Activated T-helper 2 cell treated with anti-CD3 and anti-CD28 coated beads, Interferon-gamma antibody, Interleukin-2, Interleukin-4, amounts not matched to agents 10 μg/mL and 5 μg/mL and 100 μg/mL, durations not matched to agents 14 hours and 24 hours and 36 hours (primary cell): Measurements from ENCODE around the gene KLHL11. TPM values are rescaled to one million over a fixed set of nuclear protein-coding genes. Genes with fewer than 3 reads are reported as not detected.

ENCODE experiments used
- DNase-seq: peaks from one replicate; pipeline ENCODE4 v3.0.0; 2021; ENCODE audit warnings: low spot score
- H3K27ac Mint-ChIP-seq: one replicate; pipeline ENCODE4 v1.8.0; 2021; ENCODE audit warnings: mixed read lengths
- H3K27me3 Mint-ChIP-seq: one replicate; pipeline ENCODE4 v1.8.0; 2021; ENCODE audit warnings: low read depth, mixed read lengths
- H3K36me3 Mint-ChIP-seq: one replicate; pipeline ENCODE4 v1.8.0; 2021; ENCODE audit warnings: low read depth, mixed read lengths
- H3K4me1 Mint-ChIP-seq: one replicate; pipeline ENCODE4 v1.8.0; 2021; ENCODE audit warnings: low read depth, mixed read lengths
- H3K4me3 Mint-ChIP-seq: one replicate; pipeline ENCODE4 v1.8.0; 2021; ENCODE audit warnings: low read depth, mild to moderate bottlenecking, moderate library complexity, mixed read lengths
- H3K9me3 Mint-ChIP-seq: one replicate; pipeline ENCODE4 v1.8.0; 2021; ENCODE audit warnings: mixed read lengths
- intact Hi-C: fragments of 100-400 bp; cut with micrococcal nuclease; formaldehyde crosslinking; loops from one replicate; pipeline ENCODE4 v1.15.1; 2023
- total RNA-seq: library from RNA; stranded (reverse); gene quantifications from 2 replicates; pipeline ENCODE4 v1.2.3, GENCODE V29; 2022

The KLHL11 gene
- total RNA-seq, 1 donor from 2014 or later: 44.3 TPM

DNA sequence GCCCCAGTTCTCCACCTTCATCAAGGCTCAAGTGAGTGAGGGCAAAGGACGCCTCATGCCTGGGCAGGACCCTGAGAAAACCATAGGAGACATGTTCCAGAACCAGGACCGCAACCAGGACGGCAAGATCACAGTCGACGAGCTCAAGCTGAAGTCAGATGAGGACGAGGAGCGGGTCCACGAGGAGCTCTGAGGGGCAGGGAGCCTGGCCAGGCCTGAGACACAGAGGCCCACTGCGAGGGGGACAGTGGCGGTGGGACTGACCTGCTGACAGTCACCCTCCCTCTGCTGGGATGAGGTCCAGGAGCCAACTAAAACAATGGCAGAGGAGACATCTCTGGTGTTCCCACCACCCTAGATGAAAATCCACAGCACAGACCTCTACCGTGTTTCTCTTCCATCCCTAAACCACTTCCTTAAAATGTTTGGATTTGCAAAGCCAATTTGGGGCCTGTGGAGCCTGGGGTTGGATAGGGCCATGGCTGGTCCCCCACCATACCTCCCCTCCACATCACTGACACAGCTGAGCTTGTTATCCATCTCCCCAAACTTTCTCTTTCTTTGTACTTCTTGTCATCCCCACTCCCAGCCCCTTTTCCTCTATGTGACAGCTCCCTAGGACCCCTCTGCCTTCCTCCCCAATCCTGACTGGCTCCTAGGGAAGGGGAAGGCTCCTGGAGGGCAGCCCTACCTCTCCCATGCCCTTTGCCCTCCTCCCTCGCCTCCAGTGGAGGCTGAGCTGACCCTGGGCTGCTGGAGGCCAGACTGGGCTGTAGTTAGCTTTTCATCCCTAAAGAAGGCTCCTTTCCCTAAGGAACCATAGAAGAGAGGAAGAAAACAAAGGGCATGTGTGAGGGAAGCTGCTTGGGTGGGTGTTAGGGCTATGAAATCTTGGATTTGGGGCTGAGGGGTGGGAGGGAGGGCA, 42.7 kb downstream of the KLHL11 start:
- Mint-ChIP-seq H3K4me3 (no peak overlapping the region), H3K27ac (no peak overlapping the region), H3K27me3 (no peaks in the 10 kb centered on the region), H3K9me3 (no peaks in the 10 kb centered on the region), H3K36me3 (peaks cover 10% of the 10 kb centered on the region), H3K4me1 (no peaks in the 10 kb centered on the region)
- intact Hi-C loops: no loop called here
- DNase-seq: no peak

DNA sequence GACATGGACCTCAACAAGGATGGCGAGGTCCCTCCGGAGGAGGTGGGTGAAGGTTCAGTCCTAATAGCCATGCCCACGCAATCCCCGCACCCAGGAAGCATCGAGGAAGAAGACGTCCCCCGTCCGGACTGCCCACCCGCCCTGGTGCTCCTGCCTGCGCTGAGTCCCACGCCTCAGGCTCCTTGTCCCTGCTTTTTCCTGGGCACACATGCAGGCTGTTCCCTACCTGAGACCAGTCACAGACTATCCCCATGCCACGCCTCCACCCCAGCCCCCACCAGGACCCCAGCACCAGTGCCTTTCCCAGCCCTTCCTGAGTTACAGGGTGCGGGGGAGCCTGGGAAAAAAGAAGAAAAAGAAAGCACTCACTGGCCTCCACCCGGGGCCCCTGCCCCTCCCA, 43.4 kb downstream of the KLHL11 start:
- intact Hi-C loops: no loop called here
- H3K4me1 Mint-ChIP-seq: no peaks in the 10 kb centered on the region
- no peak overlapping the region for H3K4me3 Mint-ChIP-seq
- no peak overlapping the region for H3K27ac Mint-ChIP-seq
- no peak for DNase-seq
- H3K27me3 Mint-ChIP-seq: no peaks in the 10 kb centered on the region
- no peaks in the 10 kb centered on the region for H3K9me3 Mint-ChIP-seq
- H3K36me3 Mint-ChIP-seq: peaks cover 10% of the 10 kb centered on the region

DNA sequence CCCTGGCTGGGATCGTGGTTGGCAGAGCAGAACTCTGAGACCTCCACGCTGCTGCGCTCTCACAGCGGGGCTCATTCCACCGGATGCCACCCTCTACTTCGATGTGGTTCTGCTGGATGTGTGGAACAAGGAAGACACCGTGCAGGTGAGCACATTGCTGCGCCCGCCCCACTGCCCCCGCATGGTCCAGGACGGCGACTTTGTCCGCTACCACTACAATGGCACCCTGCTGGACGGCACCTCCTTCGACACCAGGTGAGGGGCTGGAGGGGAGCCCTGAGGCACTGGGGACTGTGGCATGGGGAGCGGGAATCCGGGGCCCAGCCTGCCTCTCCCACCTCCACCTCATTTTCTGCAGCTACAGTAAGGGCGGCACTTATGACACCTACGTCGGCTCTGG, 47.2 kb downstream of the KLHL11 start:
- Mint-ChIP-seq H3K4me1 (no peaks in the 10 kb centered on the region), H3K27ac (no peak overlapping the region), H3K27me3 (peaks cover 5% of the 10 kb centered on the region), H3K36me3 (no peaks in the 10 kb centered on the region), H3K9me3 (no peaks in the 10 kb centered on the region), H3K4me3 (no peak overlapping the region)
- no peak for DNase-seq
- intact Hi-C loops: no loop called here

DNA sequence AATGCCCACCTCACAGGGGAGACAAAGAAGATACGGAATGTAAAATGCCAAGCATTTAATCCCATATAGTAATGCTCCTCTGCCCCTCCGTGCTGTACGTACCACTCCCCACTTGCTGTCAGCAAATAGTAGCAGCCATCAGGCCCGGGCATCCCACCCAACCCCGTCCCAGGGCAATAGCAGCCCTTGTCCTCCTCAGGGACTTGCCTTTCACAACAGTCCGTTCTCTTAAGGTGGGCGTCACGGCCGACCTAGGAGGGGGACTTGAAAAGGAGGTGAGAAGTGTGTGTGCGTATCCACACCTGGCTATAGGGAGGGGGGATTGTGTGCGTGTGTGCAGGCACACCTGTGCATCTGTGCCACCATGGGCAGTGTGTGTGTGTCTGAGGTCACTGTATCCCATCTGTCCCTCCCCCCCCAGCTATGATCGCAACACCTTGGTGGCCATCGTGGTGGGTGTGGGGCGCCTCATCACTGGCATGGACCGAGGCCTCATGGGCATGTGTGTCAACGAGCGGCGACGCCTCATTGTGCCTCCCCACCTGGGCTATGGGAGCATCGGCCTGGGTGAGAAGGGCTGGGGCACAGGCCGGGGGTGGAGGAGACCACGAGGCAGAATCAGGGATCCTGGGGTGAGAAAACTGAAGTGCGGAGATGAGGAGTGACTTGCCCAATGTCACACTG, 48.4 kb downstream of the KLHL11 start:
- Mint-ChIP-seq H3K9me3 (no peaks in the 10 kb centered on the region), H3K27ac (no peak overlapping the region), H3K36me3 (no peaks in the 10 kb centered on the region), H3K4me1 (peaks cover 5% of the 10 kb centered on the region), H3K4me3 (no peak overlapping the region), H3K27me3 (peaks cover 10% of the 10 kb centered on the region)
- intact Hi-C loops: no loop called here
- no peak for DNase-seq

DNA sequence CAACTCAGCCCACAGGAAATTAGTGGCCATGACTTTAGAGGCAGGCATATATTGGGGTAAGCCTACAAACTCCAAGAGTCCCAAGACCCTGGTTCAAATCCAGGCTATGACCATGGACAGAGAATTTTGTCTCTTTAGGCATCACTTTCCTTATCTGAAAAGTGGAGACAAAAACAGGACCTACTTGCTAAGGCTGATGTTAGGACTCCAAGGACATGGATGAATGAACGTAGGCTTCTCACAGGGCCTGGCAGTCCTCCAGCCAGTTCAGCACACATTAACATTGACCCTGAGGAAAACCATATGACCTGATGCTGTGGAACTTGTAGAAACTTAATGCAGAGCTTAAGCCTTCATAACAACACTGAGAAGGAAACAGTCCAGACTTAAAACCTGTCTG, 51.0 kb downstream of the KLHL11 start:
- Mint-ChIP-seq H3K4me1 (peaks cover 8% of the 10 kb centered on the region), H3K27me3 (peaks cover 14% of the 10 kb centered on the region), H3K27ac (no peak overlapping the region), H3K4me3 (no peak overlapping the region), H3K36me3 (peaks cover 4% of the 10 kb centered on the region), H3K9me3 (no peaks in the 10 kb centered on the region)
- DNase-seq: no peak
- intact Hi-C loops: no loop called here

DNA sequence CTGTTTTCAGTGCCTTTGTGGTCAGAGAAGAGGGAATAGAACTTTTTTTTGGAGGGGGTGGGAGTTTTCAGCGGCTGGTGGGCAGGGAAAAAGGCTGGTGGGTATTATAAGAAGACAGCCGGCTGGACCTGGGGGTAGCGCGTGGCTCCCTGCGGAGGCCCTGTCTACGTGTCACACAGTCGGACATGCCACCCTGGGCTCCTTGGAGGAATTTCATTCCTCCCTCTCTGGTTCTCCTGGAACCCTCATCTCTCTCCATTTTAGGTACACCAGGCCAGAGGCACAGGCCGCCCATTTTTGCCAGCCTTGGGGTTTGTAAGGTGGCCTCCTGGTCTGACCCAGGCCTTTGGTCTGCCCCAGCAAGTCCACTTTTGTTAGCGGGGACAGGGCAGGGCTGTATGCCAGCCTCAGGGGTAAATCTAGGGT, 51.5 kb downstream of the KLHL11 start:
- Mint-ChIP-seq H3K4me3 (peak overlapping the region; percentile 33), H3K9me3 (no peaks in the 10 kb centered on the region), H3K4me1 (peaks cover 8% of the 10 kb centered on the region), H3K27ac (no peak overlapping the region), H3K36me3 (peaks cover 4% of the 10 kb centered on the region), H3K27me3 (peaks cover 14% of the 10 kb centered on the region)
- no peak for DNase-seq
- intact Hi-C loops: no loop called here

DNA sequence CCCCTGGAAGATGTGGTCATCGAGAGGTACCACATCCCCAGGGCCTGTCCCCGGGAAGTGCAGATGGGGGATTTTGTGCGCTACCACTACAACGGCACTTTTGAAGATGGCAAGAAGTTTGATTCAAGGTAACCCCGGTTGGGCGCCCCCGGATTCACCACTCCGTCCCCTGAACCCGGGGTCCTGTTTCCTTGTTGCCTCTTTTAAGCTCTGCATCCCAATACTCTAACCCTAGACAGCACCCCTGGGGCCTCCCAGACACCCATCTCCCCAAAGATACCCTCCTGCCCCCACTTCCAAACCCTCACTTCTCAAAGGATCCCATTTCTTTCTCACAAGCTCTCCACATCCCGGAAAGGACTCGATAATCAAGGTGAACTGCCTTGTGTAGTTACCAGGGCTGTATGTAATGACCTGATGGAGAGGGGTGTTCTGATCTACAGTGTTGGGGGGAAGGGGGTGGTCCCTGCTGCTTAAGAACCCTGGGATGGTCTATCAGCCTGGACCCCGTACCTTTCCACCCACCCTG, 52.0 kb downstream of the KLHL11 start:
- Mint-ChIP-seq H3K9me3 (no peaks in the 10 kb centered on the region), H3K27me3 (peaks cover 14% of the 10 kb centered on the region), H3K4me3 (peak overlapping the region; percentile 45), H3K36me3 (peaks cover 4% of the 10 kb centered on the region), H3K27ac (no peak overlapping the region), H3K4me1 (peaks cover 8% of the 10 kb centered on the region)
- intact Hi-C loops: no loop called here
- DNase-seq: no peak

DNA sequence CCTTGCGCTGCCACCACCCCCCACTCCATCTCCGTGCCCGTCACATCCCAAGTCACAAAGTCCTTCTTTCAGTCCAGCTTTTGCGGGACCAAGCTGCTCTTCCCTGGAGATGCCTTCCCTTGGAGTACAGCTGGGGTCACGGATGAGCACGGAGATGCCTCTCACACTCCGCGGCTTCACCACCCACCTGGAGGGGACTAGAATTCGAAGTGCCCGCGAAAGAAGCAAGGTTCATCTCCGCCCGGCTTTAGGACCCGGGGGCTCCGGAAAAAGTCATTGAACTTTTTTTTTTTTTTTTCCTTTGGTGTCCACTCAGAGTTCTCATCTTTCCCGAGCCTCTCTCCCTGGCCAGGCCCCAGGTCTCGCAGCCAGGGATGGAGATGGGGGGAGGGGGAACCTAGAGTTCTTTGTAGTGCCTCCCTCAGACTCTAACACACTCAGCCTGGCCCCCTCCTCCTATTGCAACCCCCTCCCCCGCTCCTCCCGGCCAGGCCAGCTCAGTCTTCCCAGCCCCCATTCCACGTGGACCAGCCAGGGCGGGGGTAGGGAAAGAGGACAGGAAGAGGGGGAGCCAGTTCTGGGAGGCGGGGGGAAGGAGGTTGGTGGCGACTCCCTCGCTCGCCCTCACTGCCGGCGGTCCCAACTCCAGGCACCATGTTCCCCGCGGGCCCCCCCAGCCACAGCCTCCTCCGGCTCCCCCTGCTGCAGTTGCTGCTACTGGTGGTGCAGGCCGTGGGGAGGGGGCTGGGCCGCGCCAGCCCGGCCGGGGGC, 52.7 kb downstream of the KLHL11 start, which contains the start of gene FKBP10:
FKBP10 (plus strand) TSS at position 624 of the 771 bp plus-strand sequence; CDS start at position 655, 31 bp downstream.
- Mint-ChIP-seq H3K4me1 (peaks cover 8% of the 10 kb centered on the region), H3K36me3 (peaks cover 4% of the 10 kb centered on the region), H3K27ac (peak within 1 kb of the TSS; percentile 58), H3K27me3 (peaks cover 14% of the 10 kb centered on the region), H3K9me3 (no peaks in the 10 kb centered on the region), H3K4me3 (peak within 1 kb of the TSS; percentile 86)
- DNase-seq: no peak
- intact Hi-C loops: no loop called here

DNA sequence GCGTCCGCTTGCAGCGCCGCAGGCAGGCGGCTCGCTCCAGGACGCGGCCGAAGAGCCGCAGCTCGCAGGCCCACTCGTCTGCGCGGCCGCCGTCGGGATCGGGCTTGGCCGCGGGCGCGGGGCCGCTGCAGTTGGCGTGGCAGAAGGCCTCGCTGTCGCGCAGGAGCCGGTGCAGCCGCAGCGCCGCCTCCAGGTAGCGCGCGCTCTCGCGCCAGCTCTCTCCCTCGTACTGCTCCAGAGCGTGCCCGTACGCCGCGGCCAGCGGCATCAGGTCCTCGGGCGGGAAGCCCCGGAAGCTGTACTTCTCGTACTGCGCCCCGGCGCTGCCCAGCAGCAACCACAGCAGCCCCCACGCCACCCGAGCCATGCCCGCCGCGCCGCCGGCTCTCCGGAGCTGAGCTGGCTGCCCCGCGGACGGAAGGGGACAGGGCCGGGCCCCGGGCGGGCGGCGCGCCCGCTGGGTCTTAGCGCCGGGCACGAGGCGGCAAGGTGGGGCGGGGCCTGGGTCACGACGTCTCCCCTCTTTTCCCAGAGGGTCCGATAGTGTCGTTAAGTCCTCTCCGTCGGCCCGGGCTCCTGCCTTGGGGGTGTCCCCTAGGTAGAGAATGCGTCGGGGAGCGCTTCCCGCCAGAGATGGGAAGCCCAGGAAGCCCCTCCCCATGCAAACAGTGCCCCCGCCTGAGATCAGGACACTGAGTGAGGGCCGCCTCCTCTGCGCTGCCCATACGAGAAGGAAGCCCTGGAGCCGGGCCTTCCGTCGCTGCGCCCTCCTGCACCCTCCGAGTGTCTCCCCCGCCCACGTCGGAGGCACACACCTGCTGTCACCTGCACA, 53.5 kb downstream of the KLHL11 start, which contains the start of gene P3H4:
P3H4 (minus strand) TSS at position 401 of the 832 bp plus-strand sequence; CDS start at position 367, 34 bp downstream.
- Mint-ChIP-seq H3K4me3 (peak within 1 kb of the TSS; percentile 86), H3K27ac (peak within 1 kb of the TSS; percentile 58), H3K9me3 (no peaks in the 10 kb centered on the region), H3K4me1 (peaks cover 8% of the 10 kb centered on the region), H3K36me3 (peaks cover 4% of the 10 kb centered on the region), H3K27me3 (peaks cover 14% of the 10 kb centered on the region)
- DNase-seq: peak; percentile 73
- intact Hi-C loops: loop anchor here (2.0 kb wide), 1 partner anchor 57 kb away; no protein-coding TSS in a partner anchor

DNA sequence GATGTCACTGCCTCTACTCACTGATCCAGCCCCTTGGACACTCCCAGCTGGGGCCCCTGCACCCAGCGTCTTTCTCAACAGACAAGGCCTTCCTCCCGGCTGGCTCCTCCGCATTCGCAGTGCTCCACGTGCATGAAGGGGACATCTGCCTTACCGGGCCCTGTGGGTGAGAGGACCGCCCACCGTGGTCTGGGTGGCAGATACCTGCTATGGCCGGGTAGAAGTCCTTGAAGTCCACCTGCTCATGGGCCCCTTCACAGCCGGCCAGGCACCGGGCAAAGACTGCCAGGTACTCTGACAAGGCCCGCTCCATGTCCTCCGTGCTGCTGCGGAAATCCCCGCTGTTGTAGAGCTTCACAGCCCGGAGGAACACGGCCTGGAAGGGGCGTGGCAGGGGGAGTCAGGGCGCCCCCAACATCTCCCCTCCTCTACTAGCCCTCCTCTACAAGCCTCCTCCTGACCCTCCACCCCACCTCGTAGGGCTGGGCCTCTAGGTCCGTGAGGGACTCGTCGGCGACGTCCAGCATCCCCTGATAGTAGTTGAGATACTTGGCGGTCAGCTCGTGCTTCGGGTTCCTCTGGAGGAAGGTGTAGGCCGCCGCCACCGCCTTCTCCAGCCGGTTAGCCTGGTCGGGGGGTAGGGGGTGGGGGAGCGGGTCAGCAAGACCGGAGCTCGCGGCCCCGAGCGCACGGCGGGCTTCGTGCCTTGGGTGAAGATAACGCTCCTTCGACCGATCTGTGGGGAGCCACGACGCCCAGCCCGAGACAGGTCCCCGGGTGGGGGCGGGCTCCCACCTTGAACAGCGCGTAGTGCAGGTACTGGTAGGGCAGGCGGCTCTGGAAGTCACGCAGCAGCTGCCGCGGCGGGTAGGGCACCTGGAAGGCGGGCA, 54.3 kb downstream of the KLHL11 start:
- H3K27ac Mint-ChIP-seq: no peak overlapping the region
- H3K36me3 Mint-ChIP-seq: peaks cover 4% of the 10 kb centered on the region
- H3K4me1 Mint-ChIP-seq: peaks cover 8% of the 10 kb centered on the region
- no peak for DNase-seq
- peak overlapping the region; percentile 69 for H3K4me3 Mint-ChIP-seq
- H3K9me3 Mint-ChIP-seq: no peaks in the 10 kb centered on the region
- intact Hi-C loops: loop anchor here (2.0 kb wide), 1 partner anchor 58 kb away; no protein-coding TSS in a partner anchor
- H3K27me3 Mint-ChIP-seq: peaks cover 14% of the 10 kb centered on the region
